HepG2 (cell line): ENCODE measurements around the gene STAM. TPM values are rescaled to one million over a fixed set of nuclear protein-coding genes. Genes with fewer than 3 reads are reported as not detected.

Experiments used
- CERS6 ChIP-seq: sonication (generic); formaldehyde crosslinking; IDR thresholded peaks from 2 replicates; pipeline ENCODE4 v1.5.0; 2020; ENCODE audit warnings: missing genetic modification reagents
- EP300 ChIP-seq, 3 experiments: sonication (generic) in 1 of 3; formaldehyde crosslinking in 1 of 3; IDR thresholded peaks; 2 replicates each; pipeline versions ENCODE4 v1.5.1 to v1.6.1; 2011 to 2020; ENCODE audit warnings: low read depth in 2 of 3, low read length in 2 of 3, borderline replicate concordance in 1 of 3, improper control_type of control experiment in 1 of 3, mild to moderate bottlenecking in 1 of 3, missing genetic modification reagents in 1 of 3, moderate library complexity in 1 of 3
- FOXP1 ChIP-seq, 2 experiments: fragments of 450-650 bp in 1 of 2; IDR thresholded peaks; 2 replicates each; pipeline ENCODE4 v1.6.1; 2017 to 2018; ENCODE audit warnings: antibody characterized with exemption in 1 of 2
- FOXP4 ChIP-seq: sonication (generic); formaldehyde crosslinking; IDR thresholded peaks from 2 replicates; pipeline ENCODE4 v1.4.0; 2020; ENCODE audit warnings: missing genetic modification reagents
- LCORL ChIP-seq, 2 experiments: fragments of 450-650 bp in 1 of 2; sonication (generic) in 1 of 2; formaldehyde crosslinking in 1 of 2; IDR thresholded peaks; 2 replicates each; pipeline versions ENCODE4 v1.5.0 to v1.6.1; 2017 to 2020; ENCODE audit warnings: antibody characterized with exemption in 1 of 2, missing genetic modification reagents in 1 of 2
- MED8 ChIP-seq: sonication (generic); formaldehyde crosslinking; IDR thresholded peaks from 2 replicates; pipeline ENCODE4 v1.8.1; 2023; ENCODE audit warnings: mild to moderate bottlenecking, missing genetic modification reagents; ENCODE audit not compliant: insufficient replicate concordance
- NONO ChIP-seq, 2 experiments: fragments of 450-650 bp in 1 of 2; sonication (generic) in 1 of 2; formaldehyde crosslinking in 1 of 2; IDR thresholded peaks in 1 of 2; conservative IDR thresholded peaks in 1 of 2; 2 replicates each; pipeline versions ENCODE4 v1.6.1 to v1.8.0; 2017 to 2022; ENCODE audit warnings: mild to moderate bottlenecking in 1 of 2, missing genetic modification reagents in 1 of 2, moderate library complexity in 1 of 2
- NR2F2 ChIP-seq: IDR thresholded peaks from 2 replicates; pipeline ENCODE4 v1.6.1; 2012; ENCODE audit warnings: low read depth, inconsistent platforms, borderline replicate concordance
- PITX1 ChIP-seq: sonication (generic); formaldehyde crosslinking; IDR thresholded peaks from 2 replicates; pipeline ENCODE4 v1.5.1; 2020; ENCODE audit warnings: mild to moderate bottlenecking, missing genetic modification reagents
- SOX6 ChIP-seq, 2 experiments: fragments of 450-650 bp in 1 of 2; sonication (generic) in 1 of 2; formaldehyde crosslinking in 1 of 2; IDR thresholded peaks; 2 replicates each; pipeline versions ENCODE4 v1.4.0 to v1.6.1; 2017 to 2020; ENCODE audit warnings: antibody characterized with exemption in 1 of 2, mild to moderate bottlenecking in 1 of 2, missing genetic modification reagents in 1 of 2
- SUZ12 ChIP-seq: fragments of 150-350 bp; IDR thresholded peaks from 2 replicates; pipeline ENCODE4 v1.6.1; 2014; ENCODE audit warnings: low read depth, low read length
- TFAP4 ChIP-seq: sonication (generic); IDR thresholded peaks from 2 replicates; pipeline ENCODE4 v1.6.1; 2016; ENCODE audit warnings: low read depth, borderline replicate concordance
- ZNF407 ChIP-seq: sonication (generic); formaldehyde crosslinking; IDR thresholded peaks from one replicate; pipeline ENCODE4 v1.5.1; 2020; ENCODE audit warnings: mild to moderate bottlenecking, missing genetic modification reagents; ENCODE audit errors: not compliant biosample characterization
- ZNF564 ChIP-seq: sonication (generic); formaldehyde crosslinking; IDR thresholded peaks from 2 replicates; pipeline ENCODE4 v1.8.1; 2023; ENCODE audit warnings: mild to moderate bottlenecking, missing genetic modification reagents
- polyA plus RNA-seq, 8 experiments: library from polyadenylated mRNA; depleted of rRNA in 3 of 8; stranded (reverse) in 7 of 8; unstranded in 1 of 8; fragments of >200 nt; fragmentation: Illumina TruSeq in 4 of 8; extraction: Trizol in 4 of 8; gene quantifications; 2 replicates each; pipeline versions ENCODE4 v1.2.1 to v1.2.3, GENCODE V29; 2011 to 2016; ENCODE audit warnings: low read depth in 4 of 8, missing spikeins in 1 of 8, mixed read lengths in 1 of 8; ENCODE audit not compliant: insufficient read depth in 1 of 8
- total RNA-seq, 5 experiments: library from RNA; depleted of rRNA; stranded (reverse); fragments of >200 nt; fragmentation: Illumina TruSeq; extraction: Trizol; gene quantifications; 2 replicates each; pipeline ENCODE4 v1.2.3, GENCODE V29; 2016; ENCODE audit warnings: low read depth in 1 of 5

The STAM gene
- total and polyA plus RNA-seq, 2 of the 13 experiments (the other 11 are each of a cell fraction or from before 2014, with no cell fraction given), result 19.5 to 25.1 TPM

GRCh38 chr10:17668435-17669184 is 24.7 kb downstream of the STAM start (continued):
- TF ChIP-seq ZNF407 (CRISPR knock-in tag) (no peak), EP300 (IDR thresholded peaks at IDR 0.05; ENCODE audit: low read depth in 2 of 2, low read length in 2 of 2) (peak in 1 of 2 experiments; percentile 45; a peak in 1 of 4 replicates), EP300 (CRISPR knock-in tag; IDR thresholded peaks at IDR 0.05; ENCODE audit: borderline replicate concordance) (no peak), NR2F2 (peak; percentile 51; the same call in 1 of the 2 replicates), NONO (IDR thresholded peaks at IDR 0.05) (no peak), NONO (CRISPR knock-in tag; conservative IDR thresholded peaks at IDR 0.05) (0 out of 2 replicates have a peak, but pooled peaks have one; percentile 44), TFAP4 (peak; percentile 32; the same call in 1 of the 2 replicates), SOX6 (IDR thresholded peaks at IDR 0.05) (no peak), SOX6 (CRISPR knock-in tag; IDR thresholded peaks at IDR 0.05) (peak; percentile 49; the same call in 1 of the 2 replicates), PITX1 (CRISPR knock-in tag) (no peak), LCORL (IDR thresholded peaks at IDR 0.05) (0 out of 2 replicates have a peak, but pooled peaks have one; percentile 11), LCORL (CRISPR knock-in tag; IDR thresholded peaks at IDR 0.05) (peak; percentile 65; the same call in 1 of the 2 replicates), FOXP4 (CRISPR knock-in tag) (peak; percentile 58), CERS6 (CRISPR knock-in tag) (no peak), MED8 (CRISPR knock-in tag) (no peak), FOXP1 (IDR thresholded peaks at IDR 0.05) (no peak), FOXP1 (CRISPR knock-in tag; IDR thresholded peaks at IDR 0.05) (peak; percentile 78; the same call in 1 of the 2 replicates), SUZ12 (no peak), ZNF564 (CRISPR knock-in tag) (no peak)
